Stomach smooth muscle (tissue), 2 donors: ENCODE data around the gene MYMX.

Experiments
- H3K27ac ChIP-seq: one replicate; pipeline ENCODE4 v1.7.0; 2013; ENCODE audit warnings: mild to moderate bottlenecking, low read length, inconsistent platforms
- H3K27me3 ChIP-seq, 2 donors: one replicate each; pipeline ENCODE4 v1.7.0; 2013; ENCODE audit warnings: low read length in 2 of 2; ENCODE audit not compliant: insufficient read depth in 2 of 2, control insufficient read depth in 1 of 2
- H3K36me3 ChIP-seq, 2 donors: one replicate each; pipeline ENCODE4 v1.7.0; 2013; ENCODE audit warnings: low read length in 2 of 2; ENCODE audit not compliant: control insufficient read depth in 2 of 2, insufficient read depth in 2 of 2
- H3K4me1 ChIP-seq: one replicate; pipeline ENCODE4 v1.7.0; 2013; ENCODE audit warnings: low read length; ENCODE audit not compliant: control insufficient read depth, insufficient read depth
- H3K4me3 ChIP-seq, 2 donors: one replicate each; pipeline ENCODE4 v1.7.0; 2013; ENCODE audit warnings: low read length in 2 of 2
- H3K9ac ChIP-seq, 2 donors: one replicate each; pipeline ENCODE4 v1.7.0; 2013; ENCODE audit warnings: low read length in 2 of 2, mild to moderate bottlenecking in 1 of 2
- H3K9me3 ChIP-seq, 2 donors: one replicate each; pipeline ENCODE4 v1.7.0; 2013; ENCODE audit warnings: low read length in 2 of 2; ENCODE audit not compliant: control insufficient read depth in 2 of 2
- donor health status: healthy.
- donor health status: Pancreatic carcinoma.

MYMX gene

DNA sequence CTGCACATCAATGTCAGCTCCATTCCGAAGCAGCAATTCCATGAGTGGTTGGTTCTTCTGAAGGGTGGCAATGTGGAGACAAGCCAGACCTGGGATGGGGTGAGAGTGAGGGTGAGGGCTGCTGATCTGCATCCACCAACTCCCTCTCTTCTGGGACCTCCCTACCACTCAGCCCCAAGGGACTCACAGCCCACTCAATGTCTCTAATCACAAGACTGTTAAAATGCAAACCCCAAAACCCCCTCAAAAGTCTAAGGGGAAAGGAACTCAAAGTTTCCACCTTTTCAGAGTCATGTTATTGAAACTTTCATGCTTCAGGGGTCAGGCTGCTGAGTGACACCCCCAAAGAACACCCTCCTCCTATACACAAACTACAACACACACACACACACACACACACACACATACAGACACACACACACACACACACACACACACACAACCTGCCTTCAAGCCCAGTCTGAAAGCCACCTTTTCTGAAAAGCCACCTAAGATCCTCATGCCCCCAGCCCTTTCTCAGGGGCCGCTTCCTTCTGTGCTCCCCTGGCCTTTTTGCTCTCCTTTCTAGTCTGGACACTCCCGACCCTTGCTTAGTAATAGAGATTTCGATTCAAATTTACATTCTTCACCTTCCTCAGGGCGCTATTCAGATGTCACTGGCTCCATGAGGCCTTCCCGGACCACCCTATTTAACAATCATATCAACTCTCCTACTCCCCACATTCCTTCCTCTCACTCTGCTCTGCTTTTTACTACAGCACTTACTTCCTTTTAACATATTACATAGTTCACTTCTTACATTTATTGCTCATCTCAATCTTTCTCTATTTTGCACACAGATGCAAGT is 43.9 kb downstream of the MYMX start:
- peaks cover 49% of the 10 kb centered on the region for H3K4me1 ChIP-seq
- peaks cover 0 to 7% of the 10 kb centered on the region in 2 donors for H3K36me3 ChIP-seq
- no peak overlapping the region for H3K27ac ChIP-seq
- H3K27me3 ChIP-seq, result no peaks in the 10 kb centered on the region
- no peaks in the 10 kb centered on the region for H3K9me3 ChIP-seq
- H3K9ac ChIP-seq, result no peak overlapping the region
- H3K4me3 ChIP-seq, result no peak overlapping the region

DNA sequence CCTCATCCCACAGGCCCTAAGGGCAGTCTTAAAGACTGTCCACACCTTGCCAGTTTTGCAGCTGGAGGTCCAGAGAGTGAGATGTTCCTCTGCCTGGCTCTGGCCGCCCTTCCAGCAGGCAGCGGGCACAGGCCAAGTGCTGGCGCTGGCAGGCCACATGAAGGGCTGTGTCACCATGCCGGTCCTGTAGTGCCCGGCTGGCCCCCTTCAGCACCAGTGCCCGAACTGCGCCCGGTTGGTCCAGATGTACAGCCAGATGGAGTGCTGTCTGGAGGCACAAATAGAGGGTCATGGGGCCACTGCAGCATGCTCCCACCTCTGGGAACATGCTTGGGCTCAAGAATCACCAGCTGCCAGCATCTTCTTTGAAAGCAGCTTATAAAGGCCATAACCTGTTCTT is 44.9 kb downstream of the MYMX start:
- Histone ChIP-seq H3K27ac (no peak overlapping the region), H3K36me3 (peaks cover 0 to 7% of the 10 kb centered on the region in 2 donors), H3K27me3 (no peaks in the 10 kb centered on the region), H3K9ac (peak overlapping the region in 1 of 2 donors; percentile 36), H3K4me3 (no peak overlapping the region), H3K4me1 (peaks cover 42% of the 10 kb centered on the region), H3K9me3 (no peaks in the 10 kb centered on the region)

DNA sequence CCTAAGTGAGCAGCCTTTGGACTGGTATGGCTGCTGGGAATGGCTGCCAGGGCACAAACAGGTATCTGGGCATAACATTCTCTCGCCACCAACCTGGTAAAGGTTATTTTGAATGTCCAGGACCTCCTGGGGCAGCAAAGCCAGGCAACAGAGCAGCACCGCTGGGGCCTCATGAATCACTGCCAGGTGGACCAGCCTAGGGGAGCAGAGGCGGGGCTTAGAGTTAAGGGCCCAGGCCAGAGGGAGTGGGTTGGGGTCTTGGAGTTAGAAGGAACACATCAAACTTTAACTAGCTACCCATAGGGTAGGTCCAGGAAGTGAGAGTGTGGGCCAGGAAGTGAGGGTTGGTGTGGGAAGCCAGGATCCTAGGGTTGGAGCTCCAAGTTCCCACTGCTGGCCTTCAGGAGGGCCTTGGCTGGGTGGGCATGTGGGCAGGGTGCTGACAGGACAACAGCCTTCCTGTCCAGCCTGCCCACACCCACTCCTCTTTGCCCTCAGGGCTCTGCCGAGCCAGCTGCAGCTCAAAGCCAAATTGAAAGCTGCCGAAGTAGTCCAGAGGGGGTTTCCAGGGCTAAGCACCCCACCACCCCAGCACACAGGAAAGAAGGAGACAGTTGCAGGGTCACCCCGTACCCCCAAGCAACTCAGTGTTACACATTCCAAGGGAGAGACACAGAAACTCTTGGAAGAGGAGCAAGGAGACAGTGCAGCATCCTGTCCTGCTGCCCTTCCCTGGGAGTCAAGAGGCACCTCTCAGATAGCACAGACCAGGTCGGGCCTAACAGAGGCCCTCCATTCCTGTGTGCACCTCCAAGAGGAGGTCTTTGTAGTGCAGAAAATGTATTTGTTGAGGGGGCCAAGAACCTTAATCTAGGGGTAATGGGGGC is 46.0 kb downstream of the MYMX start:
- Histone ChIP-seq H3K27ac (no peak overlapping the region), H3K9ac (peak overlapping the region; percentile 64 to 71), H3K4me3 (peak overlapping the region in 1 of 2 donors; percentile 86), H3K36me3 (peaks cover 0 to 7% of the 10 kb centered on the region in 2 donors), H3K27me3 (no peaks in the 10 kb centered on the region), H3K4me1 (peaks cover 35% of the 10 kb centered on the region), H3K9me3 (no peaks in the 10 kb centered on the region)

DNA sequence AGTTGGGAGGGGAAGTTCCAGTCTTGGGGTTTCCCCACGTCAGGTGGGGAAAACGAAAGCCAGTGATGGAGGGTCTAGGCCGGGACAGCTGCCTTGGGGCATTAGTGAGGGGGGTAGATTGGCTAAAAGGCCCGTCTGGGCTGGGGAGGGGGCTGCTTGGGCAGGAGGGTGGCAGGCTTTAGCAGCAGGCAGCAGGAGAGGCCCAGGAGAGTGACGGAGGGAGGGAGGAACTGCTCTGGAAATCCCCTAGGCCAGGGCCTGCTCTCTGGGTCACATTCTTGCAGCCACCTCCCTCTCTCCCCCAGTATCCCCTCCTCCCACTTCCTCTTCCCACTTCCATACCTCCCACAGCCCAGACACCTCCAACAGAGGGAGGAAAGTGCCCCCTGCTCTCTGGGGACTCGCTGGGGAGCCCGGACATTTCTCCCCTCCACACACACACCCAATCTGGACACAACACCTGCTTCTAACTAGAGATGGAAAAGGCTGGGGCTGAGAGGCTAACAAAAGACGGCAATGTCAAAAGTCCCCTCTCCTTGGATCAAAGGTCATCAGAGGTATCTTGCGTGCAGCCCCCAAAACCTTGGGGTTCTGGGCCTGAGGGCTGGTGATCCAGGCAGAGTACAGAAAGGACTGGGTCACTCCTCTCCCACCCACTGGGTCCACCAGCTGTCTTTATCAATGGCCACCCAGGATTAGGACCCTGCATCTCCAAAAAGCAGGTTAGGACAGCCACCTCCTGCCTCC is 46.8 kb downstream of the MYMX start:
- H3K36me3 ChIP-seq, result peaks cover 0 to 7% of the 10 kb centered on the region in 2 donors
- H3K9ac ChIP-seq, result peak overlapping the region; percentile 64 to 71
- peak overlapping the region; percentile 62 to 86 for H3K4me3 ChIP-seq
- H3K4me1 ChIP-seq, result peaks cover 31% of the 10 kb centered on the region
- H3K27ac ChIP-seq, result no peak overlapping the region
- no peaks in the 10 kb centered on the region for H3K9me3 ChIP-seq
- peaks cover 0 to 3% of the 10 kb centered on the region in 2 donors for H3K27me3 ChIP-seq

DNA sequence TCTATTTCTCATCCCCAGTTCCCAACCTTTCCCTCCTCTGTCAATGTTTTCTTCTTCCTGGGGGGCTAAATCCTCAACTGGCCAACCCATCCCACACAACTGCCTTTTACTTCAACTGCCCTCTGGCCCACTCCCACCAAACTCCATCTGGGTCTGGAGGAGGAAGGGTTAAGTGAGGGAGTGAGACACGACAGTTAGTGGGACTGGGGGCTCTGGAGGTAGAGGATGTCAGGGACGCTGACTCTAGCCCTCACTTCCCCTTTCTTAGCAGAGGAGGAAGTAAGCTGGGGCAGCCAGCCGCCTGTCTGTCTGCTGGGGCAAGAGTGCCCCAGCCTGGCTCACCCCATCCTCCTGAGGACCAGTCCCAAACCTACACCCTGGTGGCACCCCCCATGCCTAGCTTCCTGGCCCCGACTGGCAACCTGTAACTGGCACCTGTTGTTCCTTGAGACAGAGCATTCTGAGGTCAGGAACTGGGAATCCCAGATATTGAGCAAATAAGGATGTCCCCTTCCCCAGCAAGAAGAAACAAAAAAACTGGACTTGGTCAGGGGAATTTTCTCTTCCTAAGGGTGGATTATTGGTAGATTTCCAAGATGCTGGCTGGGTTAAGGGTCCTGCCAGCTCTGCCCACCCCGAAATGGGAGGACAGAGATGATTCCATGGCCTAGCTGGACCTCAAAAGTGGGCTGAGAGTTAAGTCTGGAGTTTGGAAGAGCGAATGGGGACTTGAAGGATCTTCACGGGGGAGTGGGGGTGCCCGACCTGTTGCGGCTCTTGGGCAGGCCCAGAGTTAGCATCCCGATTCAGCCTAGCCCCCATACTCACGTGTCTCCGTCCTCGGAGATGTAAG is 47.7 kb downstream of the MYMX start:
- Histone ChIP-seq H3K36me3 (peaks cover 0 to 7% of the 10 kb centered on the region in 2 donors), H3K4me3 (peak overlapping the region; percentile 62 to 86), H3K27ac (peak overlapping the region; percentile 60), H3K9ac (peak overlapping the region; percentile 71 to 80), H3K4me1 (peaks cover 31% of the 10 kb centered on the region), H3K9me3 (no peaks in the 10 kb centered on the region), H3K27me3 (peaks cover 4 to 12% of the 10 kb centered on the region in 2 donors)

DNA sequence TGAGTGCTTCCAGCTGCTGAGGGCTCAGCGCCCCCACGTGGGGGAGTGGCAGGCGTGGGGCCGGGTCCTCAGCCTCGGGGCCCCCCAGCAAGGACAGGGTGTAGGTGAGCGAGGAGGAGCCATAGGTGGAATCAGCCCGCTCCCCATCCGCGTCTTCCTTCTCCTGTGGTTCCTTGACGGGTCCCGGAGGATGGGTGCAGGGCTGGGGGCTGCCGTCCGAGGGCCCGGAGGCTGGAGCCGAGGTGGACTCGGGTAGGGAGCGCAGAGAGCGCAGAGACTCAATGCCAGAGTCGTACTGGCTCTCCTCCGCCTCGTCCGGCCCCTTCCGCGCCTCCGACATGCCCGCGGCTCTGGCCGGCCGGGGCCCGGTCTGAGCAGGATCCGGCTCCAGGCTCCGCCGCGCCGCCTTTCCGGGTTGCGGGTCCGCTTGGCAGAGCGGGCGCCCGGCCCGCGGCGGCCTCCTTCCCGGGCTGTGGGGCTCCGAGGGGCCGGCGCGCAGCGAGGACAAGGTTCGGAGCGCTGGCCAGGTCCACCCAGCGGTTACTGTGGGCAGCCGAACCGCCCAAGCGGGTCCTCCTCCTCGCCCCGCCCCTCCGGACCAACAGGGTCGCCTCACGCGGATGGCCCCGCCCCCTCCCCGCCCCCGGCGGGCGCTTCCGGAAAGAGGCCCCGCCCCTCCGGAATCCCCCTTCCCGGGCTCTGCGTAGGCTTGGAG is 48.4 kb downstream of the MYMX start, which contains the start of gene NFKBIE:
Gene NFKBIE (minus strand): TSS at position 545 of the 715 bp plus-strand sequence. CDS start 205 bp downstream, at position 340.
- H3K27me3 ChIP-seq, result peaks cover 12 to 19% of the 10 kb centered on the region in 2 donors
- peaks cover 31% of the 10 kb centered on the region for H3K4me1 ChIP-seq
- peak within 1 kb of the TSS; percentile 62 to 86 for H3K4me3 ChIP-seq
- peak within 1 kb of the TSS; percentile 71 to 80 for H3K9ac ChIP-seq
- peak within 1 kb of the TSS; percentile 60 for H3K27ac ChIP-seq
- peaks cover 0 to 2% of the 10 kb centered on the region in 2 donors for H3K36me3 ChIP-seq
- no peaks in the 10 kb centered on the region for H3K9me3 ChIP-seq

- peaks cover 31% of the 10 kb centered on the region for H3K4me1 ChIP-seq
- H3K27ac ChIP-seq, result no peak overlapping the region
- peaks cover 0 to 2% of the 10 kb centered on the region in 2 donors for H3K36me3 ChIP-seq
- H3K27me3 ChIP-seq, result peaks cover 13 to 19% of the 10 kb centered on the region in 2 donors
- no peak overlapping the region for H3K9ac ChIP-seq
- H3K9me3 ChIP-seq, result no peaks in the 10 kb centered on the region
- H3K4me3 ChIP-seq, result no peak overlapping the region
Measured at GRCh38 chr6:44265722-44266233, 49.1 kb downstream of the MYMX start.

GRCh38 chr6:44266347-44266746 is 49.6 kb downstream of the MYMX start:
- H3K4me1 ChIP-seq, result peaks cover 34% of the 10 kb centered on the region
- peaks cover 18 to 22% of the 10 kb centered on the region in 2 donors for H3K27me3 ChIP-seq
- H3K36me3 ChIP-seq, result peaks cover 0 to 2% of the 10 kb centered on the region in 2 donors
- no peak overlapping the region for H3K4me3 ChIP-seq
- no peaks in the 10 kb centered on the region for H3K9me3 ChIP-seq
- no peak overlapping the region for H3K27ac ChIP-seq
- no peak overlapping the region for H3K9ac ChIP-seq

- Histone ChIP-seq H3K4me1 (peaks cover 32% of the 10 kb centered on the region), H3K9me3 (no peaks in the 10 kb centered on the region), H3K4me3 (no peak overlapping the region), H3K27me3 (peaks cover 27 to 31% of the 10 kb centered on the region in 2 donors), H3K9ac (no peak overlapping the region), H3K36me3 (no peaks in the 10 kb centered on the region), H3K27ac (no peak overlapping the region)
Measured at GRCh38 chr6:44267252-44267651, 50.5 kb downstream of the MYMX start.
